Measurements from ENCODE around the gene KMT2B. TPM values are rescaled to one million over a fixed set of nuclear protein-coding genes. Genes with fewer than 3 reads are reported as not detected.

KMT2B gene
- total RNA-seq, 1 experiment from 2014 or later: 65.3 TPM

GRCh38 chr19:35729021-35729420, 11.2 kb downstream of the KMT2B start:
- CTCF ChIA-PET: interaction anchor here (0.6 kb wide), 1 partner anchor 34 kb away, joined by 5 read pairs; no protein-coding TSS in a partner anchor
- Mint-ChIP-seq H3K9me3 (ENCODE audit: low read depth, unreplicated experiment) (no peaks in the 10 kb centered on the region), H3K4me1 (ENCODE audit: low read depth, unreplicated experiment) (no peaks in the 10 kb centered on the region), H3K27ac (ENCODE audit: unreplicated experiment) (no peak overlapping the region), H3K4me3 (ENCODE audit: low read depth, unreplicated experiment) (no peak overlapping the region), H3K36me3 (ENCODE audit: insufficient read depth, unreplicated experiment) (peaks cover 56% of the 10 kb centered on the region), H3K27me3 (ENCODE audit: unreplicated experiment) (no peaks in the 10 kb centered on the region)
- TF ChIP-seq CTCF (IDR thresholded peaks at IDR 0.05; ENCODE audit: unreplicated experiment): no peak
- intact Hi-C loops (cut with micrococcal nuclease; ENCODE audit: unreplicated experiment): no loop called here
- no peak for DNase-seq
- no TSS peak for BruUV-seq (replicated peaks)

- H3K27ac Mint-ChIP-seq (ENCODE audit: unreplicated experiment): no peak overlapping the region
- no peak for TF ChIP-seq CTCF (IDR thresholded peaks at IDR 0.05; ENCODE audit: unreplicated experiment)
- no peak overlapping the region for H3K4me3 Mint-ChIP-seq (ENCODE audit: low read depth, unreplicated experiment)
- no peaks in the 10 kb centered on the region for H3K27me3 Mint-ChIP-seq (ENCODE audit: unreplicated experiment)
- H3K9me3 Mint-ChIP-seq (ENCODE audit: low read depth, unreplicated experiment): no peaks in the 10 kb centered on the region
- BruUV-seq (replicated peaks): no TSS peak
- DNase-seq: no peak
- H3K4me1 Mint-ChIP-seq (ENCODE audit: low read depth, unreplicated experiment): no peaks in the 10 kb centered on the region
- intact Hi-C loops (cut with micrococcal nuclease; ENCODE audit: unreplicated experiment): no loop called here
- CTCF ChIA-PET: no interaction called here
- peaks cover 56% of the 10 kb centered on the region for H3K36me3 Mint-ChIP-seq (ENCODE audit: insufficient read depth, unreplicated experiment)
Observed at GRCh38 chr19:35729763-35730162, 12.0 kb downstream of the KMT2B start.

GRCh38 chr19:35730326-35730725, 12.5 kb downstream of the KMT2B start:
- intact Hi-C loops (cut with micrococcal nuclease; ENCODE audit: unreplicated experiment): no loop called here
- no peak for DNase-seq
- no peaks in the 10 kb centered on the region for H3K27me3 Mint-ChIP-seq (ENCODE audit: unreplicated experiment)
- BruUV-seq (replicated peaks): no TSS peak
- no peaks in the 10 kb centered on the region for H3K9me3 Mint-ChIP-seq (ENCODE audit: low read depth, unreplicated experiment)
- no peak overlapping the region for H3K4me3 Mint-ChIP-seq (ENCODE audit: low read depth, unreplicated experiment)
- TF ChIP-seq CTCF (IDR thresholded peaks at IDR 0.05; ENCODE audit: unreplicated experiment): no peak
- no peak overlapping the region for H3K27ac Mint-ChIP-seq (ENCODE audit: unreplicated experiment)
- peaks cover 54% of the 10 kb centered on the region for H3K36me3 Mint-ChIP-seq (ENCODE audit: insufficient read depth, unreplicated experiment)
- H3K4me1 Mint-ChIP-seq (ENCODE audit: low read depth, unreplicated experiment): no peaks in the 10 kb centered on the region
- CTCF ChIA-PET: interaction anchor here (0.7 kb wide), 1 partner anchor 19 kb away, joined by 3 read pairs; no protein-coding TSS in a partner anchor

- no peak for TF ChIP-seq CTCF (IDR thresholded peaks at IDR 0.05; ENCODE audit: unreplicated experiment)
- Mint-ChIP-seq H3K27ac (ENCODE audit: unreplicated experiment) (no peak overlapping the region), H3K9me3 (ENCODE audit: low read depth, unreplicated experiment) (no peaks in the 10 kb centered on the region), H3K4me1 (ENCODE audit: low read depth, unreplicated experiment) (no peaks in the 10 kb centered on the region), H3K27me3 (ENCODE audit: unreplicated experiment) (no peaks in the 10 kb centered on the region), H3K4me3 (ENCODE audit: low read depth, unreplicated experiment) (no peak overlapping the region), H3K36me3 (ENCODE audit: insufficient read depth, unreplicated experiment) (peaks cover 54% of the 10 kb centered on the region)
- DNase-seq: no peak
- no TSS peak for BruUV-seq (replicated peaks)
- intact Hi-C loops (cut with micrococcal nuclease; ENCODE audit: unreplicated experiment): no loop called here
- CTCF ChIA-PET: interaction anchor here (0.6 kb wide), 2 partner anchors 153 to 1369 kb away, joined by 4 to 5 read pairs; no protein-coding TSS in a partner anchor
Observed at GRCh38 chr19:35731353-35731752, 13.6 kb downstream of the KMT2B start.
